Stimulated activated CD8-positive, alpha-beta memory T cell treated with anti-CD3 and anti-CD28 coated beads, Interleukin-2, amount 100 ng/mL, for 1 hour (primary cell): ENCODE results near the gene MT1M.
"Not testable (repeated sequence)": the region's sequence is repeated elsewhere in the genome, so short reads cannot be mapped to it uniquely, and the experiment has no call there.

ENCODE experiments used
- DNase-seq, 2 donors: peaks; one replicate each; pipeline ENCODE4 v3.0.0-alpha.2; 2020; ENCODE audit warnings: low read depth in 2 of 2

The MT1M gene

GRCh38 chr16:56649271-56649670 lies 16.8 kb downstream of the MT1M start:
- DNase-seq = no peak

GRCh38 chr16:56649820-56650219 lies 17.4 kb downstream of the MT1M start:
- DNase-seq = no peak

- no peak for DNase-seq
These were observed 19.1 kb downstream of the MT1M start, which contains the start of gene MT1B for GRCh38 chr16:56651586-56651985. MT1B (plus strand) TSS chr16:56651886; CDS start chr16:56651954, 68 bp downstream.

- DNase-seq = no peak
These were observed 20.1 kb downstream of the MT1M start for GRCh38 chr16:56652600-56652999.

- DNase-seq = no peak
These were observed 20.8 kb downstream of the MT1M start for GRCh38 chr16:56653218-56653617.

- DNase-seq = peak; percentile 37 to 55
These were observed 25.3 kb downstream of the MT1M start, which contains the start of gene MT1F for GRCh38 chr16:56657555-56658326. MT1F (plus strand) TSS chr16:56657959; CDS start chr16:56658059, 100 bp downstream.

GRCh38 chr16:56658327-56658875 lies 25.9 kb downstream of the MT1M start:
- no peak for DNase-seq

GRCh38 chr16:56662357-56663354 lies 30.2 kb downstream of the MT1M start:
- DNase-seq = no peak

- DNase-seq = no peak
These were observed 32.0 kb downstream of the MT1M start for GRCh38 chr16:56664506-56664905.

GRCh38 chr16:56665286-56666261 lies 33.1 kb downstream of the MT1M start:
- not testable (repeated sequence) for DNase-seq

GRCh38 chr16:56667581-56668571 lies 35.4 kb downstream of the MT1M start, which contains the start of gene MT1G:
MT1G (minus strand) TSS chr16:56668065; CDS start chr16:56667993, 72 bp downstream.
- no peak for DNase-seq

- no peak for DNase-seq
These were observed 36.8 kb downstream of the MT1M start, which contains the start of gene MT1H for GRCh38 chr16:56669005-56669839. MT1H (plus strand) TSS chr16:56669814; CDS start chr16:56669885, 71 bp downstream.

GRCh38 chr16:56669840-56670619 lies 37.6 kb downstream of the MT1M start:
- no peak for DNase-seq

GRCh38 chr16:56670620-56670934 lies 38.1 kb downstream of the MT1M start:
- DNase-seq = no peak

GRCh38 chr16:56671691-56672090 lies 39.2 kb downstream of the MT1M start:
- DNase-seq = not testable (repeated sequence)

- not testable (repeated sequence) for DNase-seq
These were observed 39.7 kb downstream of the MT1M start for GRCh38 chr16:56672171-56672570.

GRCh38 chr16:56672761-56673536 lies 40.5 kb downstream of the MT1M start:
- no peak for DNase-seq
